SW 1271 (cell line): ENCODE results near the gene CNPY4.

Experiments used
- DNase-seq, 2 experiments: peaks; one replicate each; lab custom pipeline; 2025; lab: John Stamatoyannopoulos, UW

CNPY4 gene

DNA sequence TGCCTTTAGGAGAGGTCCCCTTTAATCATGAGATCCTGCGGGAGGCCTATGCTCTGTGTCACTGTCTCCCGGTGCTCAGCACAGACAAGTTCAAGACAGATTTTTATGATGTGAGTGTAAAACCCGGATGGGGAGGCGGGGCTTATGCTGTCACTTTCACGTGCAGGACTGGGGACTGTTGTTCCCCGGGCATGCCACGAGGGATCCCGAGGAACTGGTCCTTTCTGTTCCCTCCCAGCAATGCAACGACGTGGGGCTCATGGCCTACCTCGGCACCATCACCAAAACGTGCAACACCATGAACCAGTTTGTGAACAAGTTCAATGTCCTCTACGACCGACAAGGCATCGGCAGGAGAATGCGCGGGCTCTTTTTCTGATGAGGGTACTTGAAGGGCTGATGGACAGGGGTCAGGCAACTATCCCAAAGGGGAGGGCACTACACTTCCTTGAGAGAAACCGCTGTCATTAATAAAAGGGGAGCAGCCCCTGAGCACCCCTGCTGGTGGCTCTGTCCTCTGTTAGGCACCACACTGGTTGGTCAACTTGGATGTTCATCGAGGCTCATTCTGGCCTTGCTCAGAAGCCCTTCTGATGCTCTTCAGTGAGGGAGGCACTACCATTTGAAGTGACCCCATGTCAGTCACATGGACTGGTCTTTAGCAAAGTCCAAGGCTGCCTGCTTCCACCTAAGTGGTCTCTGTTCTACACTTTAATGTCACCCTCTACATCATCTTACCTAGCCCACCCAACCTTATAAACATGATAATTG, 27.8 kb upstream of the CNPY4 start:
- peak in 1 of 2 experiments; percentile 53 for DNase-seq

DNA sequence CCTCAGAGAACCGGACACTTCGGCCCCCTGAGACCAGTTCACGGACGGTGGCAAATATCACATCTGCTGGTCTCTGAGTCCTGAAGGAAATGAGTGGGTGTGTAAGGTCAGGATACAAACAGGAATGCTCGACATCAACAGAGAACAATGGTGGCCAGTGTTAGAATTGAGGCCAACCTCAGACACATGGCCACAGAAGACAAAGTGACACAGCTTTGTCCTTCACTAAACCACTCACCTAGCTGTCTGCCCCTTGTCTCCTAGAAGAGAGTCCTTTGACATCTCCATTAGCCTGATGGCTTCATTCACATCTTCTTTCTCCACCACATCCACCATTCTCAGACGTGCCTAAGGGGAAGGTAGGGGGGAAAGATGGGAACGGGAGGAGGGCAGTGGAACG, 26.4 kb upstream of the CNPY4 start:
- peak in 1 of 2 experiments; percentile 21 for DNase-seq

DNA sequence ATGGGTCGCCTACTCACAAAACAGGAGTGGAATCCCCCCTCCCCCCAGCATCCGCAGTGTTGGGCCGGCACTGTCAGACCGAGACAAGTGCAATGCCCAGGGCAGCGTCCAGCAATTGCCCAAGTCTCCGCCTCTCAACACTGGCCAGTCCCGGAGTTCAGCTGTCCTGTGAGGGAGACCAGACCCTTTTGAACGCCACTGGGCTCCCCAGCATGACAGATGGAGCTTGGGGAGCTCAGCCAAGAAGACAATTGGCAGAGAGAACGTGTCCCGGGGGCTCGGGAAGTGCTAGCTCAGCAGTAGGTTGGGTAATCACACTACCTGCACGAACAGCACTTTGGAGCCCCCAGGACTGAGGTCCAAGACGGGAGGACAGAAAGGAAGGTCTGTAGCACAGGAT, 25.9 kb upstream of the CNPY4 start:
- no peak for DNase-seq

DNA sequence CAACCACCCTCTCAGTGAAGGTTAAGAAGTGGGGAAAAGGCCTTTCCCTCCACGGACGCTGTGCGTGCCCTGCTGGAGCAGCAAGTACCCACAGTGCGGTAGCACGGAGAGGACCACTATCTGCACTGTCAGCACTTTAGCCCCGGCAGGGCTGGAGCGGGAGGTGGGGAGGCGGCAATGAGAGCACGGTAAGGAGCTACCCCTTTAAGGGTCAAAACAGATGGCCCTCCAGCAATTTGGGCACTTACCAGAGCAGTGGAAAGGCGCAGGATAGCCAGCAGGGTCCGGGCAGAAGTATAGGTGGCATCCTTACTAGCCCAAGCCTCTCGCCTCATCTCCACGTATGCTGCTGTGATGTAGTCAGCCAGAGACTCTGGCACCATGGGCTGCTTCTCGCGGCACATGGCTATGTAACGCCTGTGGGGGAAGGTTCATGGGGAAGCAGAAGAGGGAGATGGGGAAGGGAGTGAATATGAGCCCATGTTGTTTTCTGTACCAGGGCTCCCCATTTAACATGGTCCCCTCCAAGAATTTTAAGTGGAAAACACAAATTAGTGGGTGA, 25.4 kb upstream of the CNPY4 start:
- DNase-seq = no peak

GRCh38 chr7:100095289-100095688, 24.1 kb upstream of the CNPY4 start:
- no peak for DNase-seq

GRCh38 chr7:100095704-100096103, 23.7 kb upstream of the CNPY4 start:
- DNase-seq = no peak

GRCh38 chr7:100098913-100099312, 20.5 kb upstream of the CNPY4 start:
- DNase-seq = no peak

GRCh38 chr7:100099452-100099851, 20.0 kb upstream of the CNPY4 start:
- DNase-seq = no peak

- peak; percentile 72 to 90 for DNase-seq
These were observed 18.9 kb upstream of the CNPY4 start for GRCh38 chr7:100100420-100101015.

- DNase-seq = peak; percentile 96 to 98
These were observed 18.2 kb upstream of the CNPY4 start, which contains the start of the genes AP4M1 and MCM7 for GRCh38 chr7:100101016-100101862. Gene AP4M1 (plus strand): TSS chr7:100101643. CDS start chr7:100101715, 72 bp downstream. Gene MCM7 (minus strand): TSS chr7:100101397. CDS start chr7:100101294, 103 bp downstream.

GRCh38 chr7:100102950-100103840, 16.2 kb upstream of the CNPY4 start:
- no peak for DNase-seq

DNA sequence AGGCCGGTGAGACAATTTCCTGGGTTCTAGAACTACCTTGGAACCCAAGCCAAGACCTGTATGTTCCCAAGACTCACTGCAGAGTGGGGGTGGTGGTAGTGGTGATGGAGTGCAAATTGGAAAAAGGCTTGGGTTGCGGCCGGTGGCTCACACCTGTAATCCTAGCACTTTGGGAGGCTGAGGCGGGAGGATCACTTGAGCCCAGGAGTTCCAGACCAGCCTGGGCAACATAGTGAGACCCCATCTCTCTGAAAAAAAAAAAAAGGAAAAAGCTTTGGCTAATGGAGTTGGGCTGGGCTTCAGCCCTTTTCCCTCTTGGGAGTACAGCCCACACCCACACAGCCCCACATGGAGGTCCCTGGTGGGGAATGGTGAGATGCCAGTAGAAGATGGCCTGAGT, 13.9 kb upstream of the CNPY4 start:
- no peak for DNase-seq

- no peak for DNase-seq
These were observed 12.8 kb upstream of the CNPY4 start for GRCh38 chr7:100106633-100107032.

- no peak for DNase-seq
These were observed 12.2 kb upstream of the CNPY4 start for GRCh38 chr7:100107125-100107737.

DNA sequence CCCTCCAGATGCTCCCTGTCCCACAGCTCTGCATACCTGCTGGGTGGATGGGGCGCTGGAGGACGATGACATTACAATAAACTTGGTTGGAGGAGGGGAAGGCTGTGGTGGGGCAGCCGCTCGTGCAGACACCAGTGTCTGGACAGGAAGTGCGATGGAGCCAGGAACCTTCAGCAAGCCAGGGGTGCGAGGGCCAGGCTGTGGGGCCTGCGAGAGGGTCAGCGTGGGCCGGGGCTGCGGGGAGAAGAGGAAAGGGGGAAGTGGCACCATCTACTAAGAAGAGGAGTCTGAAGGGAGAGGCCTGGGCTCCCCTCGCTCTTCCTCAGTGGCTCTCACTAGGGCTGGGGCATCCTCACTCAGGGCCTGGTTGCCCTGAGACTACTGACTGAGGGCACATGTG, 11.5 kb upstream of the CNPY4 start:
- DNase-seq = no peak

DNA sequence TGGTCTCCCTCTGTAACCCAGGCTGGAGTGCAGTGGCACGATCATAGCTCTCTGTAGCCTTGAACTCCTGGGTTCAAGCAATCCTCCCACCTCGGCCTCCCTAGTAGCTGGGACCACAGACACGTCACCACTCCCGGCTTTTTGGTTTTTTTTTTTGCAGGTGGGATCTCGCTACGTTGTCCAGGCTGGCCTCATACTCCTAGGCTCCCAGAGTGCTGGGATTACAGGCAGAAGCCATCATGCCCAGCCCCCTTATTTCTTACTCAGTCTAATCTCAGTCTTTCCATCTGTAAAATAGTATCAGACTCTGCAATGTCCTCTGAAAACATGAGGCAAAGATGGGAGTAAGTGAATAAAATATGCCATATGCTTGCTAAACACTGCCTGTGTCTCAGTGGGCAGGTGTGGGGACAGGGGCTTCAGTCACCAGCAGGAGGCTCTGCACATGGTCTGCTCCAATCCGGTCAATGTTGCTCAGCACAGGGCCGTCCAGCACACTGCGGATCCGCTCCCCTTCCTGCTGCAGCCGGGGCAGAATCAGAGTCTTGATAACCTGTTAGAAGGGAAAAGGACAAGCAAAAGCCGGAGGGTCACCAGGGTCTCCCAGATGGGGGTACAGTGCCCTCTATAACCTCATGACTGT, 9.8 kb upstream of the CNPY4 start:
- DNase-seq = no peak

DNA sequence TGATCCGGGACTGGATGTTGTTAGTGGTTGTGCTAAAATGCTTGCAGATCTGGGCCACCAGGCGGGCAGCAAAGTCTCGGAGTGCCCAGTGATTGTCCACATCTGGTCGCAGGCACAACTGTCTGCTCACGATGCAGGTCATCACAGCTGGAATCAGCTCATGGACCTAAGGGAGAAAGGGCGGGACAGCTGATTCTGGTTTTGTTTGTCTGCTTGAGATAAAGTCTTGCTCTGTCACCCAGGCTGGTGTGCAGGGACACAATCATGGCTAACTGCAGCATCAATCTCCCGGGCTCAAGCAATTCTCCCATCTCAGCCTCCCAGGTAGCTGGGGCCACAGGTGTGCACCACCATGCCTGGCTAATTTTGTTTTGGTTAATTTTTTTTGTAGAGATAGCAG, 8.3 kb upstream of the CNPY4 start:
- no peak for DNase-seq

GRCh38 chr7:100111914-100112313, 7.5 kb upstream of the CNPY4 start:
- no peak for DNase-seq

GRCh38 chr7:100115026-100115425, 4.4 kb upstream of the CNPY4 start:
- DNase-seq = no peak

DNA sequence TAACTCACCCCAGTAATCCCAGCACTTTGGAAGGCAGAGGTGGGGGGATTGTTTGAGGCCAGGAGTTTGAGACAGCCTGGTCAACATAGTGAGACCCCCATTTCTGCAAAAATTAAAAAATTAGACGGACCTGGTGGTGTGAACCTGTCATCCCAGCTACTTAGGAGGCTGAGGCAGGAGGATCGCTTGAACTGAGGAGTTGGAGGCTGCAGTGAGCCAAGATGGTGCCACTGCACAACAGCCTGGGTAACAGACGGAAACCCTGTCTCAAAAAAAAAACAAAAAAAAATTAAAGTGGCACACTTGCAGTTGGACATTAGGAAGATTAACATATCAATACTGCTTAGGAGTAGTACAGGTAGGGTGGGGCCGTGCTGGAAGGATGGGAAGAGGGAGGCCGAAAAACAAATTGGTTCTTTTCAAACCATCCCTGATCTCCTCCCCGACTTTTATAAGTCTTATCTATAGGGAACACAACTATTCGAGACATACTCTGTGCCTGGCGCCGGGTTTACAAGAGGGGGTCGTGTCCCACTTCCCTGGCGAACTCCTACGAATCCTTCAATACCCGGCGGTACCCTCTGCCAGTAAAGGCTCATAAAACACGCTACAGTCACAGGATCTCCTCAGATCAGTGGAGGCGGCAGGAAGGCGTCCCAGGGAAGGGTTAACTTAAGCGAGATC, 904 bp upstream of the CNPY4 start:
- no peak for DNase-seq
